HG03135 (cell line): Measurements from ENCODE around the gene GALNT5.
A peak's percentile ranks its signal among the peaks of the same experiment; 100 is the strongest.
"Not testable (repeated sequence)": the region's sequence is repeated elsewhere in the genome, so short reads cannot be mapped to it uniquely, and the experiment has no call there.

Source experiments
- ATAC-seq: cut with Tn5 transposase; IDR thresholded peaks from one replicate; pipeline ENCODE4 v1.9.1; 2021; ENCODE audit warnings: mild to moderate bottlenecking, moderate library complexity; ENCODE audit not compliant: unreplicated experiment

GALNT5 gene

DNA sequence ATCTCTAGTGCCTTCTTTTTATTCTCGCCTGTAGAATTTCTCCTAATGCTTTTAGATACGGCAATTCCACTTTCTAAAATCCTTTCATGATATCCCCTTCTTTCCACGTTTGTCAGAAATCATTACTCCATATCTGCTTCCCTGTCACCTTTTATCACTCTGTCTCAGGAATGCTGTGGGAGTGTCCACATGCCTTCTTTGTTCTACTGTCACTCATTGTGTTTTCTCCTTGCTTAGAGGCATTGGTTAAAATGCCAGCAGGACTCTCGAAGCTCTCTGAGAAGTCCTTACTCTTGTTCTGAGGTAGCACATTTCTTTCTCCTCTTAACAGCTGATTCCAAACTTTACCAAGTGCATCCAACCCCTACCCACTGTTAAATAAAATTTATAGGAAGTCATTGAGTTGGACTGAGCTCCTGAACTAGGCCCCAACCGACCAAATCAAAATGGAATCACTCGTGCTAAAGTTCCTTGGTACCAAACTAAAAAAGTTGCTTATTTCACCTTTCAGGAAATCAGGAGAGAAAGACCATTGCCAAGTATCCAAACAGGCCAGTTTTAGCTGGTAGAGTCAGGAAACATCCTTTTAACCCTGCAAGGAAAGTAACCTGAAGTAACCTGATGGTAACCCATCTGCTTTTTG is 10.6 kb upstream of the GALNT5 start:
- ATAC-seq, result no peak

DNA sequence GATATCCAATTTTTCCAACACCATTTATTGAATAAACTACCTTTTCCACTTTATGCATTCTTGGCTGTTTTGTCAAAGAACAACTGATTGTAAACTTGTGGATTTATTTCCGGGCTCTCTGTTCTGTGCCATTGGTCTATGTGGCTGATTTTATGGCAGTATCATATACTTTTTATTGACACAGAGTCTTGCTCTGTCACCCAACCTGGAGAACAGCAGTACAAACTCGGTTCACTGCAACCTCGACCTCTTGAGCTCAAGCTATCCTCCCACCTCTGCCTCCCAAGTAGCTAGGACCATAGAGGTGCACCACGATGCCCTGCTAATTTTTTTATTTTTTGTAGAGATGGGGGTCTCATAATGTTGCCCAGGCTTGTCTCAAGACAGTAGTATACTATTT is 6.7 kb upstream of the GALNT5 start:
- ATAC-seq, result no peak

DNA sequence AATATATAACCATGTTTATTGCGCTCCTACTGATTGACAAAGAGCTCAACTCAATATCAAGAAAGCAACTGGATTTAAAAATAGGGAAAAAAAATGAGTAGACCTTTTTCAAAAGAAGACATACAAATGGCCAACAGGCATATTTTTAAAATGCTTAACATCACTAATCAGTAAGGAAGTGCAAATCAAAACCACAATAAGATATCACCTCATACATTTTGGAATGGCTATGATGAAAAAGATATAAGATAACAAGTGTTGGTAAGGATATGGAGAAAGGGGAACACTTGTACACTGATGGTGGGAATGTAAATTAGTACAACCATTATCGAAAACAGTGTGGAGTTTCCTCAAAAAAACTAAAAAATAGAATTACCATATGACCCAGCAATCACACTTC is 5.6 kb upstream of the GALNT5 start:
- no peak for ATAC-seq

- ATAC-seq, result no peak
These were observed 5.0 kb upstream of the GALNT5 start for GRCh38 chr2:157252529-157252928.

DNA sequence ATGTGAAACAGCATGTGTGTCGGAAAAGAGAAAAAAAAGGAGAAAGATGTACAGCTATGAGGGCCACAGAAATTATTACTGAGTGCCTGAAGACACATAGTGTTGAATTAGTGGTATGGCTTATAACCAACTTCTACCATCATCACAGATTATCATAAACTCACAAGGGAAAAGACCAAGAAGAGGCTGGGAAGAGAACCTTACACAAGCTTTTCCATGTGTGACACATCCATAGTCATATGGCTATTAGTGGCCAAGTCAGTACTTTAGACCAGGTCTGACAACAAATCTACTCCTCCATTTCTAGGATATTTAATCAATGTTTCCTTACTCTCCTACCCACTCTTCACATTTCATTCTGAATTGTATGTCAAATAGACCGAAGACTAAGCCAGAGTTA is 3.5 kb upstream of the GALNT5 start:
- no peak for ATAC-seq

DNA sequence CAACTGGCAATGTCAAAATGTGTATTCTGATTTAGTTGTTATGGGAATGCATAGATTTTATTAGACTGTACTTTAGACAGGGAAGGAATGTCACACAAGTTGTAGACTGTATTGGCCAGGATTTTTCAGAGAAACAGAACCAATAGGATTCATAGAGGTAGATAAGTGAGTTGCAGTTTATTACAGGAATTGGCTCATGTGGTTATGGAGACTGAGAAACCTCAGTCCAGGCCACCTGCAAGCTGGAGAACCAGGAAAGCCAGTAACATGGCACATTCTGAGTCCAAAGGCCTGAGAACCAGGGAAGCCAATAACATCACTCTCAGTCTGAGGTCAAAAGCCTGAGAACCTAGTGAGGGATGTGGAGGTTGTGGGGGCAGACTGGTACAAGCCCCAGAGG is 1.8 kb upstream of the GALNT5 start:
- no peak for ATAC-seq

GRCh38 chr2:157256626-157257025 is 879 bp upstream of the GALNT5 start:
- ATAC-seq, result peak; percentile 98

DNA sequence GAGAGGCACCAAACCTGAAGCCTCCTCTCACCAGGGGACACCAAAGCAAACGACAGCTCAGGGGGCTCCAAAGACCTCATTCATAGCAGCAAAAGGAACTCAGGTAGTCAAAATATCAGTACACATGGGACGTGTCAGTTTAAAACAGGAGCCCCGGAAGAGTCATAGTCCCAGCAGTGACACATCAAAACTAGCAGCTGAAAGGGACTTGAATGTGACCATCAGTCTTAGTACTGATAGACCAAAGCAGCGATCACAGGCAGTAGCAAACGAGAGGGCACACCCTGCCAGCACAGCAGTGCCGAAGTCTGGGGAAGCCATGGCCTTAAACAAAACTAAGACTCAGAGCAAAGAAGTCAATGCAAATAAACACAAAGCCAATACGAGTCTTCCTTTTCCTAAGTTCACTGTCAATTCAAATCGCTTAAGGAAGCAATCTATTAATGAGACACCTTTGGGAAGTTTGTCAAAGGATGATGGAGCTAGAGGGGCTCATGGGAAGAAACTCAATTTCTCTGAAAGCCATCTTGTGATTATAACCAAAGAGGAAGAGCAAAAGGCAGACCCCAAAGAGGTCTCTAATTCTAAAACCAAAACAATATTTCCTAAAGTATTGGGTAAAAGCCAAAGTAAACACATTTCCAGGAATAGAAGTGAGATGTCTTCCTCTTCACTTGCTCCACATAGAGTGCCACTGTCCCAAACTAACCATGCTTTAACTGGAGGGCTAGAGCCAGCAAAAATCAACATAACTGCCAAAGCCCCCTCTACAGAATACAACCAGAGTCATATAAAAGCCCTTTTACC is 1.2 kb downstream of the GALNT5 start:
- ATAC-seq, result no peak

- no peak for ATAC-seq
These were observed 1.9 kb downstream of the GALNT5 start for GRCh38 chr2:157259386-157259785.

DNA sequence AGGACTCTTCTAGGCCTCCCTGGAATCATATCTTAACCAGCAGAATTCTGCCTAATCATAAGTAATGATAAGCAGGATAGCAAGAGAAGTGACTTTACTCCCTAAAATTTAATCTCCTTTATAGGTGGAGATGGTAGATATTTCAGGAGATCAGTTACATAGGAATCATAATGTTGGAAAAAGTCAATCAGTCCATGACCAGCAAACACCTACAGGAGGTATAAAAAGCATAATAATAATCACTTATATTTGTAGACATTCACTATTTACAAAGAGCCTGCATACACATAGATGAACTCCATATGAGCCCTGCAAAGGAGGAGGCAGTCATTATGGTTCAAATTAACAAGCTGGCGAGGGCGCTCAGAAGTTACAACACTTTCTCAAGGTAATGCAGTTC is 2.5 kb downstream of the GALNT5 start:
- no peak for ATAC-seq

DNA sequence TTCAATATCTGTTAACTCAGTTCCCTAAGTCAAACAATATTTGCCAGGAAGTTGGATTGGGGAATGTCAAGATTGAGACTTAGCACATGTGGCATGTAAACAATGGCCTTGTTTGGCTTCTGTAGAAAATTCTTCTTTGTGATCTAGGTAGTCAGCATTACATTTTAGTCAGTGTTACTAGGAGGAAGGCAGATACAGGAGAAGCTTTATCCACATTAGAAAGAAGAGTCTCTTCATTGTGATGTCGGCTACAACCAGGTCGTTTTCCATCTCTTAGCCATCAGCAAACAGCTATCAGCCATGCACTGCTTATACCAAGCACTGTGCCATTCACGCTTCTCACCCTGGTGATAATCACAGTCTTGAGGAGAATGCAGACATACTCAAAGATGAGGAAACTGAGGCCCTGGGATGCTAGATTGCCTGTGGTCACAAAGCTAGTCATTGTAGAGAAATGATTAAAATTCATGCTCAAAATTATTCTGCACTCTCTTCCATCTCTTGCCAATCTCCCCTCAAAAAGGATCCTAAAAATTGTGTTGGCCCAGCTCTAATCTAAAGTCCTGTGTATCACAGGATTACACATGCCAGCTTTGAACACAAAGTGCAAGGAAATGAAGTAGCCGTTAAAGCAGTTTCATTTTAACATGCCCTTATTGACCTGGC is 3.2 kb downstream of the GALNT5 start:
- ATAC-seq, result no peak

DNA sequence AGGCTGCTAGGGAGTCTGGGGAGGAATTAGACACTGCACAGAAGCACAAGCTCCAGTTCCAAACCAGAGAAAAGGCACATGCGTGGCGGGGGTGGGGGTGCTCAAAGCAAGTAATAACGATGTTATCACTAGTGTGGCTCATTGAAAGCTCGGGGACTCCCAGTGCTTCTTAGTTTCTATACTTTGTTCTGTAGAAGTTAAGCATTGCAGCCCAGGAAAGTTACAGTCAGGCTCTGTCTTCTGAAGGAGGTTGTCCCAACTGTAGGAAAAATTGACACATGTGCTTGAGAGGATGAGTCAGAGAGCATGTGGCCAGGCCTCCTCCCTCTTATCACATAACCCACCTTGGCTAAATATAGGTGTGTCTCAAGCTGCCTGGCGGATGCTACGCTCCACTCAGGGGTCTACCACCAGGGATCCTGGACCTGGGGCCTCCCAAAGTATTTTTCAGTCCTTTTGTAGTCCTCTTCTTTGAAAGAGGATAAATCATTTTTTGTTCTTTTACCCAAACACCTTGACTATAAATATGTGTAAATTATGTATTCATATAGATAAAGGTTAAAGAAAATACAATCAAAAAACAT is 3.8 kb downstream of the GALNT5 start:
- no peak for ATAC-seq

- ATAC-seq, result no peak
These were observed 4.7 kb downstream of the GALNT5 start for GRCh38 chr2:157262248-157262647.

DNA sequence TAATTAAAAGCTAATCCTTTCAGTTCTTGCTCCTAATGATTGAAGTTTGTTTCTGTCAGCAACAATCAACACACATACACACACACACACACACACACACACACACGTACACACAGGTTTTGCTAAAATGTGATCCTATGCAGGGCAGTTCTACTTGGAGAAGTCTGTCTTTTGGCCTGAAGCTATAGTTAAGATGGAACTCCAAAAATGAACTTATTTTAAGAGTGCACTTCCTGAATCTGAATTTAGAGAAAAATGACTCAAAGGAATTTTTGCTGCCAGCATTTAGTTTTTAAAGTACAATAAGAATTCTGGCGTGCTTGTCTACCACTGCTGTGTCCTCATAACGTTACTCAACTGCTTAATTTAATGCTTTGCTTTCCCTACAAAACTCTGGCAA is 6.6 kb downstream of the GALNT5 start:
- ATAC-seq, result no peak

GRCh38 chr2:157265825-157266224 is 8.3 kb downstream of the GALNT5 start:
- ATAC-seq, result no peak

DNA sequence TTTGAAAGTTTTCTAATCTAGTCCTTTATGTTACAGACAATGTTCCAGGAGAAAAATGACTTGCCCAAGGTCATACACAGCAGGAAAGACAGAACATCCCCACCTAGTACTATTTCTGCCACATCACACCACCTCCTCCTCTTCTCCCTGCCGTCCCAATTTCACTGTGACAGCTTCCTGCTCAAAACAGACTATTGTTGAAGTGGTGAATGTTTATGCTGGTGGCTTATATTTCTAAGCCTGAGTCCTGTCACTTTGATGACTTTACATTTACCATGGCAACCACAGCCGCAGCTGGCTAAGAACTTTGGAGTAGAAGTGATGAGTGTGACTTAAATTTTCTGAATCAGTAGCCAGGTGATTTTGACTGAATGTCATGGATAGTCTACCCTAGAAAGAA is 10.0 kb downstream of the GALNT5 start:
- no peak for ATAC-seq

- no peak for ATAC-seq
These were observed 11.6 kb downstream of the GALNT5 start for GRCh38 chr2:157269060-157269459.

GRCh38 chr2:157269922-157270321 is 12.4 kb downstream of the GALNT5 start:
- peak; percentile 62 for ATAC-seq

- no peak for ATAC-seq
These were observed 14.2 kb downstream of the GALNT5 start for GRCh38 chr2:157271590-157272203.

DNA sequence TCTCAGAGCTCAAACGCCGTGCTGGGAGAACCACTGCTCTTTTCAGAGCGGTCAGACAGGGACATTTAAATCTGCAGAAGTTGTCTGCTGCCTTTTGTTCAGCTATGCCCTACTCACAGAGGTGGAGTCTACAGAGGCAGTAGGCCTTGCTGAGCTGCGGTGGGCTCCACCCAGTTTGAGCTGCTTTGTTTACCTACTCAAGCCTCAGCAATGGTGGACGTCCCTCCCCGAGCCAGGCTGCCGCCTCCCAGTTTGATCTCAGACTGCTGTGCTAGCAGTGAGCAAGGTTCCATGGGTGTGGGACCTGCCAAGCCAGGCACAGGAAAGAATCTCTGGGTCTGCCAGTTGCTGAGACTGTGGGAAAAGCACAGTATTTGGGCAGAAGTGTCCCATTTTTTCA is 21.8 kb downstream of the GALNT5 start:
- ATAC-seq, result not testable (repeated sequence)

- no peak for ATAC-seq
These were observed 23.8 kb downstream of the GALNT5 start for GRCh38 chr2:157281316-157281715.
